ENCODE data around the gene EYA2.
A peak's percentile ranks its signal among the peaks of the same experiment; 100 is the strongest.

Gene EYA2

GRCh38 chr20:47227119-47227518 lies 332.5 kb downstream of the EYA2 start:
- H3K27me3 ChIP-seq (ENCODE audit: insufficient read depth, low read length), result no peaks in the 10 kb centered on the region
- peaks cover 4% of the 10 kb centered on the region; the same call in 1 of the 2 replicates for H3K4me1 ChIP-seq (ENCODE audit: insufficient read depth, low read length)
- WGBS, result 88% methylated on average over 7 of the region's 7 CpGs

GRCh38 chr20:47227576-47227975 lies 332.9 kb downstream of the EYA2 start:
- H3K9ac ChIP-seq (ENCODE audit: low read depth, low read length), result no peak overlapping the region
- H3K27ac ChIP-seq (ENCODE audit: low read depth, low read length), result no peak overlapping the region
- WGBS, result over 99% methylated on average over 8 of the region's 9 CpGs
- H3K4me3 ChIP-seq (ENCODE audit: low read length), result no peak overlapping the region
- H3K4me1 ChIP-seq (ENCODE audit: insufficient read depth, low read length), result peaks cover 7% of the 10 kb centered on the region; the same call in 1 of the 2 replicates
- H3K27me3 ChIP-seq (ENCODE audit: insufficient read depth, low read length), result no peaks in the 10 kb centered on the region
- no peaks in the 10 kb centered on the region for H3K9me3 ChIP-seq (ENCODE audit: insufficient read depth, low read depth, low read length)
- peaks cover 99% of the 10 kb centered on the region for H3K36me3 ChIP-seq (ENCODE audit: insufficient read depth, low read length)

More at GRCh38 chr20:47227119-47227518, 332.5 kb downstream of the EYA2 start:
- peaks cover 99% of the 10 kb centered on the region for H3K36me3 ChIP-seq (ENCODE audit: insufficient read depth, low read length)
- H3K27ac ChIP-seq (ENCODE audit: low read depth, low read length), result no peak overlapping the region
- no peak overlapping the region for H3K4me3 ChIP-seq (ENCODE audit: low read length)
- no peak overlapping the region for H3K9ac ChIP-seq (ENCODE audit: low read depth, low read length)
- H3K9me3 ChIP-seq (ENCODE audit: insufficient read depth, low read depth, low read length), result no peaks in the 10 kb centered on the region

- no peak overlapping the region for H3K9ac ChIP-seq (ENCODE audit: low read depth, low read length)
- H3K4me3 ChIP-seq (ENCODE audit: low read length), result no peak overlapping the region
- no peaks in the 10 kb centered on the region for H3K27me3 ChIP-seq (ENCODE audit: insufficient read depth, low read length)
- no peak overlapping the region for H3K27ac ChIP-seq (ENCODE audit: low read depth, low read length)
- 94% methylated on average over 4 of the region's 5 CpGs for WGBS
- H3K9me3 ChIP-seq (ENCODE audit: insufficient read depth, low read depth, low read length), result no peaks in the 10 kb centered on the region
- H3K36me3 ChIP-seq (ENCODE audit: insufficient read depth, low read length), result peaks cover 94% of the 10 kb centered on the region
- peaks cover 13% of the 10 kb centered on the region; the same call in 1 of the 2 replicates for H3K4me1 ChIP-seq (ENCODE audit: insufficient read depth, low read length)
Measured at GRCh38 chr20:47228654-47229053, 334.0 kb downstream of the EYA2 start.

GRCh38 chr20:47230811-47231256 lies 336.2 kb downstream of the EYA2 start:
- 96% methylated on average over 8 of the region's 8 CpGs for WGBS
- peaks cover 94% of the 10 kb centered on the region for H3K36me3 ChIP-seq (ENCODE audit: insufficient read depth, low read length)
- H3K27me3 ChIP-seq (ENCODE audit: insufficient read depth, low read length), result no peaks in the 10 kb centered on the region
- H3K9ac ChIP-seq (ENCODE audit: low read depth, low read length), result no peak overlapping the region
- H3K9me3 ChIP-seq (ENCODE audit: insufficient read depth, low read depth, low read length), result no peaks in the 10 kb centered on the region
- peaks cover 13% of the 10 kb centered on the region; the same call in 1 of the 2 replicates for H3K4me1 ChIP-seq (ENCODE audit: insufficient read depth, low read length)
- H3K4me3 ChIP-seq (ENCODE audit: low read length), result no peak overlapping the region
- H3K27ac ChIP-seq (ENCODE audit: low read depth, low read length), result no peak overlapping the region

DNA sequence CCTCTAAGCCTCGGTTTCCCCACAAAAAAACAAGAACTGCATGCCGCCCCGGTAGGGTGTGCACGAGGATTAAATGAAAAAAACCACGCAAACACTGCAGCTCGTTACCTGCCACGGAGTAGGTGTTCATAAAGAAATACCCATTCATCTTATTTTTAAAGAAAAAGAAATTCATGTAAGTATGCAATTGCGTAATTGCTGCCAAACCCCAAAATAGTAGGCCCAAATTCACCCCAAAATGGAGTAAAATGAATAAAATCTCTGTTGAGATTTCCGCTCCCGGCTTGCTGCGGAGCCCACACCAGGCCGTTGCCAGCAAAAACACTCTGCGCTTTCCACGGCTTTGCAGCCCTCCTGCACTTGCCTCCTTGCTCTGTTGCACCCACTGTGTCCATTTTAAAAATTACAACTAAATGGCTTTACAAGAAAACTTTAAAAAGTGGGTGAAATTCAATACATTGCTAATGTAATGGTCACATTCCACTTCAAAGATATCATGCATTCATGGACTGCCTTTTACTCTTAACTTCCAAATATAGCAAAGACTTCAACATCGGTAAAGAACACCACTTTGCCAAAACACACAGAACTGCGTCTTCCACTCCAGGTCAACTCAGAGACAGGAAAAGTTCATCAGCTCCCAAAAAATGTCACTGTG lies 336.9 kb downstream of the EYA2 start:
- H3K27me3 ChIP-seq (ENCODE audit: insufficient read depth, low read length), result no peaks in the 10 kb centered on the region
- no peak overlapping the region for H3K4me3 ChIP-seq (ENCODE audit: low read length)
- H3K36me3 ChIP-seq (ENCODE audit: insufficient read depth, low read length), result peaks cover 94% of the 10 kb centered on the region
- 96% methylated on average over 16 of the region's 16 CpGs for WGBS
- no peaks in the 10 kb centered on the region for H3K9me3 ChIP-seq (ENCODE audit: insufficient read depth, low read depth, low read length)
- no peak overlapping the region; the same call in 1 of the 2 replicates for H3K27ac ChIP-seq (ENCODE audit: low read depth, low read length)
- H3K4me1 ChIP-seq (ENCODE audit: insufficient read depth, low read length), result peaks cover 13% of the 10 kb centered on the region; the same call in 1 of the 2 replicates
- no peak overlapping the region for H3K9ac ChIP-seq (ENCODE audit: low read depth, low read length)

GRCh38 chr20:47232518-47232917 lies 337.9 kb downstream of the EYA2 start:
- Histone ChIP-seq H3K9me3 (ENCODE audit: insufficient read depth, low read depth, low read length) (no peaks in the 10 kb centered on the region), H3K27me3 (ENCODE audit: insufficient read depth, low read length) (no peaks in the 10 kb centered on the region), H3K36me3 (ENCODE audit: insufficient read depth, low read length) (peaks cover 94% of the 10 kb centered on the region), H3K4me3 (ENCODE audit: low read length) (no peak overlapping the region), H3K4me1 (ENCODE audit: insufficient read depth, low read length) (peaks cover 13% of the 10 kb centered on the region; the same call in 1 of the 2 replicates), H3K27ac (ENCODE audit: low read depth, low read length) (no peak overlapping the region), H3K9ac (ENCODE audit: low read depth, low read length) (no peak overlapping the region)
- WGBS, result 88% methylated on average over 3 of the region's 3 CpGs

DNA sequence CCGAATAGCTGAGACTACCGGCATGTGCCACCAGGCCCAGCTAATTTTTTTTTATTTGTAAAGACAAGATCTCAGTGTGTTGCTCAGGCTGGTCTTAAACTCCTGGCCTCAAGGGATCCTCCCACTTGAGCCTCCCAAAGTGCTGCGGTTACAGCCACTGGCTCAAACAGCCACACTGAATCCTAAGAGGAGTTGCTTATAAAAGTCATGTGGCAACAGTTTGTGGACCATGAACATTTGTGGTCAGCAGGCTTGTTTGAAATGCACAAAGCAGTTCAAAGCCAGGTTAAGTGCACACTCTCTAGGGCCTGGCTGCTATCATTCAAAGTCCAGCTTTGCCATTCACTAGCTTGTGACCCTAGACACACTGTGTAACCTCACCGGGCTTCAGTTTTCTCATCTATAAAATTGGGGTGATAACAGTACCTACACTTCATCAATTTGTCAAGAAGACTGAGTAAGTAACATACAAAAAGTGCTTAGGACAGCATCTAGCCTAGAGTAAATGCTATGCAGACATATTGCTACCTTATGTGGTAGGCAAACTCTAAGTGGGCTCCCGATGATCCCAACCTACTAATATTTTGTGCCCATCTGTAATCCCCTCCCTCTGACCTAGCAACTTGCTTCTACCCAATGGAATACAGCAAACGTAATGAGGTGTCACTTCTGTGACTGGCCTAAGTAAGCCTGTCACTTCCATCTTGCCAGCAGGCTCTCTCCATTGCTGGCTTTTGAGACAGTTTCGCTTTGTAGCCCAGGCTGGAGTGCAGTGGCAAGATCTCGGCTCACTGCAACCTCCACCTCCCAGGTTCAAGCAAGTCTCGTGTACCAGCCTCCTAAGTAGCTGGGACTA lies 338.9 kb downstream of the EYA2 start:
- H3K4me3 ChIP-seq (ENCODE audit: low read length), result no peak overlapping the region
- peaks cover 13% of the 10 kb centered on the region; the same call in 1 of the 2 replicates for H3K4me1 ChIP-seq (ENCODE audit: insufficient read depth, low read length)
- H3K36me3 ChIP-seq (ENCODE audit: insufficient read depth, low read length), result peaks cover 94% of the 10 kb centered on the region
- H3K27ac ChIP-seq (ENCODE audit: low read depth, low read length), result peak overlapping the region; percentile 35; the same call in 1 of the 2 replicates
- H3K9ac ChIP-seq (ENCODE audit: low read depth, low read length), result no peak overlapping the region
- no peaks in the 10 kb centered on the region for H3K27me3 ChIP-seq (ENCODE audit: insufficient read depth, low read length)
- WGBS, result 97% methylated on average over 9 of the region's 9 CpGs
- no peaks in the 10 kb centered on the region for H3K9me3 ChIP-seq (ENCODE audit: insufficient read depth, low read depth, low read length)

GRCh38 chr20:47235111-47235510 lies 340.5 kb downstream of the EYA2 start:
- WGBS, result 98% methylated on average over 6 of the region's 6 CpGs
- Histone ChIP-seq H3K9me3 (ENCODE audit: insufficient read depth, low read depth, low read length) (no peaks in the 10 kb centered on the region), H3K4me3 (ENCODE audit: low read length) (no peak overlapping the region), H3K27ac (ENCODE audit: low read depth, low read length) (no peak overlapping the region), H3K9ac (ENCODE audit: low read depth, low read length) (no peak overlapping the region), H3K27me3 (ENCODE audit: insufficient read depth, low read length) (no peaks in the 10 kb centered on the region), H3K36me3 (ENCODE audit: insufficient read depth, low read length) (peaks cover 91% of the 10 kb centered on the region), H3K4me1 (ENCODE audit: insufficient read depth, low read length) (peaks cover 13% of the 10 kb centered on the region; the same call in 1 of the 2 replicates)

DNA sequence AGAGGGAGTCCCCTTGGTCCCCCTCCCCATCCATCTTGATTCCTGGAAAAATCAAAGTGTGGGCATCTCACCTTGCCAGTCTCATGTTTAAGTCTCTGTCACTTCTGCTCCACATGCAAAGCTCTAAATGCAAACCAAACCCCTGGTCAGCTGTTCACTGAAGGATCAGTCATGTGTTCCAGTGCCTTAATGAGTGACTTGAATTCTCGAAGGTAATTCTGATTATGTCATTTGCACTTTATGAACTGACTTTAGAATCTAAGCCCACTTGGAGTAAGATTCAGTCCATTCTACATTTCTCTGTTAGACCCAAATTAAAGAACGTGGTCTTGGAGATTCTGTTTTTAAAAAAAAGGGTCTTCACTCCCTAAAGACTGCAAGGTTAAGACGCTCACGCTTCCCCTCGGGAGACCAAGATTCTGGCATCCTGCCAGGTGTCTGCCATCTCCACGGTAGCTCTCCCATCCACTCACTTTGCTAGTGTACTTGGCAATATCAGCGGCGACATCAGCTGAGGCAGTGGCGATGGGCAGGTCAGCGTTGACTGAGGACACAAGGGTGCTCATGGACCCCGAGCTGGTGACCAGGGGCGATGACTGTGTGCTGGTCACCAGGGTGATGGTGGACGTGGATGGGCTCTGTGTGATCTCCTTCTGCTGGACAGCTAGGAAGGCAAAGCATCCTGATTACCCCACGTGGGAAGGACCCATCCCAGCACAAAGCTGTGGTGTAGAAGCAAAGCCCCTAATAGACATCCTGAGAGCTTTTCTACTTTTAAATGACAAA lies 341.4 kb downstream of the EYA2 start:
- H3K27ac ChIP-seq (ENCODE audit: low read depth, low read length), result no peak overlapping the region
- no peak overlapping the region for H3K4me3 ChIP-seq (ENCODE audit: low read length)
- H3K9me3 ChIP-seq (ENCODE audit: insufficient read depth, low read depth, low read length), result no peaks in the 10 kb centered on the region
- no peak overlapping the region for H3K9ac ChIP-seq (ENCODE audit: low read depth, low read length)
- 96% methylated on average over 14 of the region's 14 CpGs for WGBS
- H3K27me3 ChIP-seq (ENCODE audit: insufficient read depth, low read length), result no peaks in the 10 kb centered on the region
- H3K4me1 ChIP-seq (ENCODE audit: insufficient read depth, low read length), result peaks cover 13% of the 10 kb centered on the region; the same call in 1 of the 2 replicates
- H3K36me3 ChIP-seq (ENCODE audit: insufficient read depth, low read length), result peaks cover 82% of the 10 kb centered on the region

GRCh38 chr20:47236639-47236900 lies 341.9 kb downstream of the EYA2 start:
- 89% methylated on average over 1 of the region's 1 CpG for WGBS
- H3K36me3 ChIP-seq (ENCODE audit: insufficient read depth, low read length), result peaks cover 81% of the 10 kb centered on the region
- H3K9ac ChIP-seq (ENCODE audit: low read depth, low read length), result no peak overlapping the region
- H3K27me3 ChIP-seq (ENCODE audit: insufficient read depth, low read length), result no peaks in the 10 kb centered on the region
- no peak overlapping the region for H3K4me3 ChIP-seq (ENCODE audit: low read length)
- H3K4me1 ChIP-seq (ENCODE audit: insufficient read depth, low read length), result peaks cover 13% of the 10 kb centered on the region; the same call in 1 of the 2 replicates
- H3K27ac ChIP-seq (ENCODE audit: low read depth, low read length), result no peak overlapping the region
- H3K9me3 ChIP-seq (ENCODE audit: insufficient read depth, low read depth, low read length), result no peaks in the 10 kb centered on the region

GRCh38 chr20:47237715-47238114 lies 343.1 kb downstream of the EYA2 start:
- WGBS, result 95% methylated on average over 4 of the region's 4 CpGs
- Histone ChIP-seq H3K27me3 (ENCODE audit: insufficient read depth, low read length) (no peaks in the 10 kb centered on the region), H3K4me1 (ENCODE audit: insufficient read depth, low read length) (peaks cover 5% of the 10 kb centered on the region; the same call in 1 of the 2 replicates), H3K9me3 (ENCODE audit: insufficient read depth, low read depth, low read length) (no peaks in the 10 kb centered on the region), H3K27ac (ENCODE audit: low read depth, low read length) (no peak overlapping the region), H3K4me3 (ENCODE audit: low read length) (no peak overlapping the region), H3K9ac (ENCODE audit: low read depth, low read length) (no peak overlapping the region), H3K36me3 (ENCODE audit: insufficient read depth, low read length) (peaks cover 79% of the 10 kb centered on the region)

Measured in HUES64 (cell line).